SK-N-SH (cell line): ENCODE measurements around the gene PEAK1.

Experiments used
- CTCF ChIP-seq: fragments of 200-600 bp; sonication (generic); IDR thresholded peaks from 2 replicates; pipeline ENCODE4 v1.6.1; 2017; ENCODE audit warnings: antibody characterized with exemption, mild to moderate bottlenecking, moderate library complexity
- EP300 ChIP-seq, 2 experiments: IDR thresholded peaks; 2 replicates each; pipeline versions ENCODE4 v1.4.0 to v1.6.1; 2012; ENCODE audit warnings: borderline replicate concordance in 1 of 2, low read depth in 1 of 2, low read length in 1 of 2
- FOXM1 ChIP-seq: IDR thresholded peaks from 2 replicates; pipeline ENCODE4 v1.4.0; 2012; ENCODE audit warnings: low read depth, mild to moderate bottlenecking
- GABPA ChIP-seq: IDR thresholded peaks from 2 replicates; pipeline ENCODE4 v1.4.0; 2012; ENCODE audit warnings: low read depth, mild to moderate bottlenecking
- MXI1 ChIP-seq: IDR thresholded peaks from 2 replicates; pipeline ENCODE4 v1.6.1; 2012; ENCODE audit warnings: mild to moderate bottlenecking, low read depth, low read length, improper control_type of control experiment
- NRF1 ChIP-seq: IDR thresholded peaks from 2 replicates; pipeline ENCODE4 v1.6.1; 2012; ENCODE audit warnings: low read depth, mild to moderate bottlenecking, low read length
- POLR2AphosphoS5 ChIP-seq: IDR thresholded peaks from 2 replicates; pipeline ENCODE4 v1.6.1; 2012; ENCODE audit warnings: low read depth, low read length
- REST ChIP-seq: IDR thresholded peaks from 2 replicates; pipeline ENCODE4 v1.6.1; 2012; ENCODE audit warnings: mild to moderate bottlenecking, low read depth, low read length, moderate library complexity
- RFX5 ChIP-seq: IDR thresholded peaks from 2 replicates; pipeline ENCODE4 v1.6.1; 2012; ENCODE audit warnings: mild to moderate bottlenecking, improper control_type of control experiment, low read length
- SIN3A ChIP-seq: IDR thresholded peaks from 2 replicates; pipeline ENCODE4 v1.6.1; 2012; ENCODE audit warnings: low read depth, mild to moderate bottlenecking, low read length, moderate library complexity, borderline replicate concordance
- SMC3 ChIP-seq: IDR thresholded peaks from 2 replicates; pipeline ENCODE4 v1.6.1; 2012; ENCODE audit warnings: low read depth, low read length, improper control_type of control experiment
- TAF1 ChIP-seq: IDR thresholded peaks from 2 replicates; pipeline ENCODE4 v1.6.1; 2012; ENCODE audit warnings: low read depth, mild to moderate bottlenecking, low read length, moderate library complexity, borderline replicate concordance
- YY1 ChIP-seq: IDR thresholded peaks from 2 replicates; pipeline ENCODE4 v1.4.0; 2012; ENCODE audit warnings: low read depth, mild to moderate bottlenecking

- TF ChIP-seq POLR2AphosphoS5: no peak
- TF ChIP-seq NRF1: no peak
- TF ChIP-seq CTCF: no peak
- no peak for TF ChIP-seq REST
- no peak for TF ChIP-seq GABPA
- TF ChIP-seq TAF1: no peak
- TF ChIP-seq SIN3A: no peak
- TF ChIP-seq EP300 (IDR thresholded peaks at IDR 0.05; ENCODE audit: borderline replicate concordance in 1 of 2, low read depth in 1 of 2, low read length in 1 of 2): no peak
- no peak for TF ChIP-seq MXI1
- TF ChIP-seq SMC3: no peak
- TF ChIP-seq YY1: no peak
- no peak for TF ChIP-seq FOXM1
- TF ChIP-seq RFX5: no peak
These were observed 164.5 kb downstream of the PEAK1 start for GRCh38 chr15:77255385-77255784.
